Gastrocnemius medialis (tissue), 4 donors: ENCODE results near the gene CYP3A4.

ENCODE experiments used
- CTCF ChIP-seq, 5 experiments: fragments of 450-650 bp in 3 of 5; fragments of 200-600 bp in 2 of 5; sonication (generic) in 2 of 5; IDR thresholded peaks in 4 of 5; conservative IDR thresholded peaks in 1 of 5; 1 replicate in 4 of 5; 2 replicates in 1 of 5; pipeline ENCODE4 v1.5.1; 2016 to 2019; ENCODE audit warnings: antibody characterized with exemption in 5 of 5, mild to moderate bottlenecking in 3 of 5, moderate library complexity in 3 of 5
- POLR2A ChIP-seq, 2 donors: fragments of 450-650 bp; IDR thresholded peaks; one replicate each; pipeline ENCODE4 v1.6.1; 2017; ENCODE audit warnings: antibody characterized with exemption in 2 of 2, mild to moderate bottlenecking in 2 of 2, moderate library complexity in 2 of 2

- TF ChIP-seq POLR2A (IDR thresholded peaks at IDR 0.05) (no peak), CTCF (IDR thresholded peaks at IDR 0.05 in 4 of 5, conservative IDR thresholded peaks at IDR 0.05 in 1 of 5) (no peak)
Observed at GRCh38 chr7:99808766-99809165, 24.8 kb upstream of the CYP3A4 start.
